A673 (cell line): ENCODE measurements around the gene CHTF8.

Experiments used
- EZH2 ChIP-seq: fragments of 200-600 bp; sonication (generic); IDR thresholded peaks from 2 replicates; pipeline ENCODE4 v1.6.1; 2017; ENCODE audit warnings: borderline replicate concordance, low read depth, mild to moderate bottlenecking, mixed read lengths, antibody characterized with exemption, low read length; ENCODE audit not compliant: poor library complexity, severe bottlenecking
- TF ChIP-seq, protein P1 (sequence below): fragments of 300-800, 200-600 bp; sonication (generic); conservative IDR thresholded peaks from 2 replicates; pipeline ENCODE4 v1.5.1; 2017; ENCODE audit warnings: low read depth, mild to moderate bottlenecking, antibody characterized with exemption, low read length, moderate library complexity, mixed read lengths

DNA sequence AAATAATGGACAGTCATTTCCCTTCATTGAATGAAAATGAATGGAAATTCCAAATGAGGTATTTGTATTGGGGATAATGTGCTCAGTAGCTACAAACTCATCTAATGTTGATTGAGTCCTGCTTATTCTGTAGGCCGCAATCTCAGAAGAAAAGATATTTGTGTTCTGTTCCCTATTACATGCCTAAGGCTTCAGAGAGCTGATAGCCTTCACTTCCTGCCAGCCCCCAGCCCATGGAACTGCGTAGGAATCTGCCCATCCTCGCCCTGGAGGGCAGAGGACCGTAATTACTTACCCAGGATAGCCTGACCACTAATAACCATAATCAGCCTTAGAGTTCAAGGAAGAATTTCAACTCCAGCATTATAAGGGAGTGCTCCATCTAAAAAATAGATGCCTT lies 36.7 kb upstream of the CHTF8 start:
- TF ChIP-seq, protein P1, sequence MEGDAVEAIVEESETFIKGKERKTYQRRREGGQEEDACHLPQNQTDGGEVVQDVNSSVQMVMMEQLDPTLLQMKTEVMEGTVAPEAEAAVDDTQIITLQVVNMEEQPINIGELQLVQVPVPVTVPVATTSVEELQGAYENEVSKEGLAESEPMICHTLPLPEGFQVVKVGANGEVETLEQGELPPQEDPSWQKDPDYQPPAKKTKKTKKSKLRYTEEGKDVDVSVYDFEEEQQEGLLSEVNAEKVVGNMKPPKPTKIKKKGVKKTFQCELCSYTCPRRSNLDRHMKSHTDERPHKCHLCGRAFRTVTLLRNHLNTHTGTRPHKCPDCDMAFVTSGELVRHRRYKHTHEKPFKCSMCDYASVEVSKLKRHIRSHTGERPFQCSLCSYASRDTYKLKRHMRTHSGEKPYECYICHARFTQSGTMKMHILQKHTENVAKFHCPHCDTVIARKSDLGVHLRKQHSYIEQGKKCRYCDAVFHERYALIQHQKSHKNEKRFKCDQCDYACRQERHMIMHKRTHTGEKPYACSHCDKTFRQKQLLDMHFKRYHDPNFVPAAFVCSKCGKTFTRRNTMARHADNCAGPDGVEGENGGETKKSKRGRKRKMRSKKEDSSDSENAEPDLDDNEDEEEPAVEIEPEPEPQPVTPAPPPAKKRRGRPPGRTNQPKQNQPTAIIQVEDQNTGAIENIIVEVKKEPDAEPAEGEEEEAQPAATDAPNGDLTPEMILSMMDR, result no peak
- TF ChIP-seq EZH2, result no peak
